ENCODE results near the gene GRK5.
"Not testable (repeated sequence)": the region's sequence is repeated elsewhere in the genome, so short reads cannot be mapped to it uniquely, and the experiment has no call there.

Gene GRK5

DNA sequence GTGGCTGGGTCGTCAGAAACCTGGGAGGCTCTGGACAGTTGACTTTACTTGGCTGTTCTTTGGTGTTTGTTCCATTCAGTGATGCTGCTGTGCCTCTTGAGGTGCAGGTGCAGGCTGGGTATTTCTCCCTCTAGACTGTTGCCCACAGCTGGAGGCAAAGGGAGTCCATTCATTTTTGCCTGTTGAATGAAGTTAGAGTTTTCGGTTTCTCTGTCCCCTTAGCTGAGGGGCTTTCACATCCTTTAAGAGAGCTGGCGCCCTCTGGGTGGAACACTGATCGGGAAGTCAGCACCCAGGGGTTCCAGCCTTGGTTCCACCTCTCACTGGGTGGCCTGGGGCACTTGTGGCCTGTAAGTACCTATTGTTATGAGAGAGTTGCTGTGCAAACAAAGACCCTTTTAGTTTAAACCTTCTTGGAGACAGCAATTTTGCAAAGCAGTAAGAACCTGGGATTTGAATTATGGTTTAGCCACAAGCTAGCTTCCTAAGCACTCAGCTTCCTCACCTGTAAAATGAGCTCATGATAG lies 67.2 kb downstream of the GRK5 start:
- no peak for DNase-seq (ENCODE audit: low spot score)

DNA sequence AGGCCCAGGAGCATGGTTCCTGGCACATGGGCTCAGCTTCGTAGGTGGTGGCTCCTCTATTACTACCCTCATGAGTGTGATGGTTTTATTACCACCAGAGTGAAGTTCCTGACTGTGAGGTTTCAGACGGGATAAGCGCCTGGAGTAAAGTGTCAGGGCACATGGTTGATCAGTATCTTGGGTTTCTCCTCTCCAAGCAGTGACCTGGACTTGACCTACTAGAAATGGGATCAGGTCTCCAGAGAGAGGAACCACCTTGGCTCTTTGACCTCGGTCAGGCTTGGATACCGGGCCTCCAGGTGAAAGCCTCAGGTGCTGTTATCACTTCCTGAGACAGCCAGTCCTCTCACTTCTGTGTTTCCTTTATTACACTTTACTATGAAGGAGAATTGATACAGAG lies 67.7 kb downstream of the GRK5 start:
- DNase-seq (ENCODE audit: low spot score) = no peak

DNA sequence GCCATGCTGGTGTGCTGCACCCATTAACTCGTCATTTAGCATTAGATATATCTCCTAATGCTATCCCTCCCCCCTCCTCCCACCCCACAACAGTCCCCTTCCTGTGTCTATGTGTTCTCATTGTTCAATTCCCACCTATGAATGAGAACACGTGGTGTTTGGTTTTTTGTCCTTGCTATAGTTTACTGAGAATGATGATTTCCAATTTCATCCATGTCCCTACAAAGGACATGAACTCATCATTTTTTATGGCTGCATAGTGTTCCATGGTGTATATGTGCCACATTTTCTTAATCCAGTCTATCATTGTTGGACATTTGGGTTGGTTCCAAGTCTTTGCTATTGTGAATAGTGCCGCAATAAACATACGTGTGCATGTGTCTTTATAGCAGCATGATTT lies 68.8 kb downstream of the GRK5 start:
- DNase-seq (ENCODE audit: low spot score) = not testable (repeated sequence)

DNA sequence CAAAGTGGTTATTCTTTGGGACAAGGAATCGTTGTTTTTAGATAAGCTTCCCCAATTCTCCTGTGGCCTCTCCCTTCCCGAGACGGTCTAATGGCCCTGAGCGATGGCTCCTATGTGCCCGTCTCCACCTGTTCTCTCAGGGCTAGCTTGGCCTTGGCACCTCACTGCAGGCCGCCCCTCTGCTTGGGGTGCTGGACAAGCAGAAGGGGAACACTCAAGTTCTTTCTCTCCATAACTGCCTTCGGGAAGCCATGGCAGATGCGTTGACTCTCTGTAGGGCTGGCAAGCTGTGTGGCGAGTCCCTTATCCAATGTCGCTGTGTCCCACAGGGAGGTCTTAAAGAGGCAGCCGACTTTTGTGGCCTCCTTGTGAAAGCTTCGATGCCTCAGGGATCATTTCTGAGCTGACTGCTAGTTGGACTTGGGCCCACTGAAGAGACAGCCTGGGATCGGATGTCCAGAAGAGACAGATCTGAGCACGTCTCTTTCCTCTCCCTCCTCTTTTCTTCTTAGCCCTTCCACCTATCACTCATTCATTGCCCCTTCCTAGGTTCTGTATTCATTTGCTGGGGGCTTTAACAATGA lies 70.8 kb downstream of the GRK5 start:
- DNase-seq (ENCODE audit: low spot score) = no peak

DNA sequence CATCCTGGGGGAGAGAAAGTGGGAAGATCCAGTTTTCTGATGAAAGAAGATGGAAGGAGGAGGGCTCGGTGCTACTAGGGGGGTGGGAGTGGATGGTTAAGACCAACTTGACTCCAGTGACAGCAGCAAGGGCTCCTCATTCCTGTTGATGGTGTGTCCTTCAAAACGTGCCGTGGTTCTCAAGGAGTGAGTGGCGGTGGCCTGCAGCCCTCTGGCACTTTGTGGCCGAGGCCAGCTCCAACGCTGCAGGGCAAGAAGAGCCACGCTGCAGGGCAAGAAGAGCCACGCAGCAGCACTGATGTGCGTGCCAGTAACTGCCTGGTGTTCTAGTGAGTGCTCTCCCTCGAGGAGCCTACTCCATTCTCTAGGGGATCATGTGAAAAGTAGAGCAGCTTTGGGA lies 72.1 kb downstream of the GRK5 start:
- DNase-seq (ENCODE audit: low spot score) = no peak

DNA sequence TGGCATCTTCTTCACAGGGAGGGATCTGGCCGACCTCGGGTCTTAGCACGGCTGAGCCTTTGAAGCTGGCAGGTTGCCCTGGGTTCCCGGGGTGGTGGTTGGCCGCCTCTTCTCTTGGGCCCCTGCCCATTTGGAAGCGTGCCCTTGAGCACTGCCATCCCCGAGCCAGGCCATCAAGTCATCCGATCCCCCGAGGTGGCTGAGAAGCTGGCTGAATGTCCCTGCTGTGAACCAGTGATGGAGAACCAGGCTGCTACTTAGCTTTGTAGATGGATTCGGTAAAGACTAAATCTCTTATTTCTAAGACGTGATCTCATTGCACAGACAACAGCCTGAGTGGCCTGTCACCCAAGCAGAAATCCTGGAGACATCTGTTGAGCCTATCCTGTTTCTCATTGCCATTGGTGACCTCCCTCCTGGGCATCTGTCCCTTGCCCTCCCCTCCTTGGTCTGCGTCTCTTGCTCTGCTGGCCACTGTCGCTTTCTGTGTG lies 74.3 kb downstream of the GRK5 start:
- no peak for DNase-seq (ENCODE audit: low spot score)

DNA sequence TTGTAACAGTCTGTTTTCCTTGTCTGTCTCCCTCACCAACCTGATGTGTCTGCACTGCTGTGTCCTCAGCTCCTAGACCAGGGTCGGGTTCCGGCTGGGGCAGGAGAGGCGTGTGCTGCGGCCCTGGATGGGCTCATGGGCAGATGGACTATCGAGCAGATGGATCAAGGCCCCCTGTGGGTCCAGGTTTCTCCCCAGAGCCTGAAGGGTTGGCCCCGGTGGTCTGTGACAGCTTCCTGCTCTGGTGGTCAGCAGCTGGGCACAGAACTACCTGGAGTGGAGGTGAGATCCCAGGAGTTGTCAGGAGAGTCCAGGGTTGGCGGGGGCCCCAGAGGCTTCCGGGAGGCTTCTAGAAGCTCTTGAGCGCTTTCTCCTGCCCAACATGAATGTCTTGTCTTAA lies 75.1 kb downstream of the GRK5 start:
- no peak for DNase-seq (ENCODE audit: low spot score)

DNA sequence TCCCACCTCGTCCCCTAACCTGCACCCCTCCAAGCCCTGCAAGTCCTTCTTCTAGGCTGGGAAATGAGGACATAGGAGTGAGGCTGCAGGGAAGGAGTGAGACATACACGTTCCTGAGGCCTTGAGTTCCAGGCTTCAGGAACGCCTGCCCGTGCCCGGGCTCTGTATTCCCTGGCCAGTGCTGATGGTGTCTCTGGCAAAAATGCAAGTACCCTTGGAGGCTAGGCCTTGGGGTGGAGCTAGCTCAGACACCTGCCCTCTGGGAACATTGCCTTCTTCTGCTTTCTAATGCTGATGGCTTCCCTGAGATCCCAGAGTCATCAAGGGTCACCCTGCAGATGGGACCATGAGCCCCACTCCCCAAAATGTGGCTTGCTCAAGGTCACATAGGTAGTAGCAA lies 76.0 kb downstream of the GRK5 start:
- no peak for DNase-seq (ENCODE audit: low spot score)

DNA sequence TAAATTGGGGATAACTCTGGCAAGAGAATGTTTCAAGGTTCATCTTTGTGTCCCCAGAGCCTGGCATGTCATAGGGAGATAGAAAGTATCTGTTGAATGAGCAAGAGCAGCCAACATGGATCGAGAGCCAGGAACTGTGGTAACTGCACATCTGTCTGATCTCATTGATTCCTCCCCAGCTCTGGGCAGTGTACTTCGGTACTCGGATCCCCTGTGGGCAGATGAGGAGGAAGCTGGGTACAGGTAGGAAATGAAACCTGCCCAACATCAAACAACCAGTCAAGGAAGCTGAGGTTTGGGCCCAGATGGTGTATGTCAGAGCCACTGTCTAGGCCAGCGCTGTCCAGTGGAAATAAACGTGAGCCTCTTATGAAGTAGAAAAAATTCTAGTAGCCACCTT lies 76.4 kb downstream of the GRK5 start:
- peak; percentile 68 for DNase-seq (ENCODE audit: low spot score)

DNA sequence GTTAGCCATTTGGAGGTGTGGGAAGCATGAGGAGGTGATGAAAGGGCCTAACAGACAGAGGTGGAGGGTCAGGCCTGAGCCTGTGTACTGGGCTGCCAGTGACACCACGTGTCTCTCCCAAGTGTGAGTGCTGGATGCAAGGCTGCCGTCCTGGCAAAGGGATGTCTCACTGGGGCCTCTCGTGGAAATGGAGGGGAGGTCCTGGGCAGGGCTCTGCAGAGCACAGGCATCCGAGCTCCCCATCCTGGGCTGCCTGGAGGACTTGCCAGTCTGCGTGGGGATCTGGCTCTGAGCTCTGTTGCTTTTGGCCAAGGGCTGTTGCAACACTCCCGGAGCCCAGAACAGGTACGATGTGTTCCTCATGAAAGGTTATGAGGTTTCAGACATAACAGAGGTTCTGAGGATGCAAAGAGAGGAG lies 77.3 kb downstream of the GRK5 start:
- DNase-seq (ENCODE audit: low spot score) = no peak

DNA sequence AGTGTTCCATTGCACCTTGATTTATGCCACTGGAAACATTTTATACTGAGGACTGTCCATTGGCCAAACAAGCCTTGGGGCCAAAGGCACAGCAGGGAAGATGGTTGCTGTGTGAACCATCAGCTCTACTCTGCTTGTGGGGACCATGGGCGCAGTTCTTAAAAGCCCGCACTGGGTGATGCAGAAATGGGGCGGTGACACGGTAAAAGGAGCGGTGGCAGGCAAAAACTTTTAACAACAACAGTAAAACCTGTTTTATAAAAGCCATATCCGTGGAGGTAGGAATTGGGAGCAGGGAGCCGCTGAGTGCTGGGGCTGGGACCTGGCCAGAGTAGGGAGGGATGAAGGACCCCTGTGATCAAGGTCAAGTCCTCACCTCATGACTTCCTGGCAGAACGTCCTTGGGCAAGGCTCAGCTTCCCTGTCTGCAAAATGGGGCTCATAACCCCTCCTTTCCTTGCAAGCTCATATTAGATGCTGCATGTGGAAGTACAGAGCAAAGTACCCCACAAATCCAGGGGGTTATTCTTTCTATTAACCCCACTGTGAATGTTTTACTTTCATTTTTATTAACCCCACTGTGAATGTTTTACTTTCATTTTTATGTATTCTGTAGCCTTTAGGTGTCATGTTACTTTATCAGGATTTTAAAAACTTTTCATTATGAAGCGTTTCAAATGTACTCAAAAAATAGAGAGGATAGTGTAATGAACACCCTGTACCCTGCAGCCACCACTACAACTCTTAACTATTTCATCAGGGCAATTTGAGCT lies 78.3 kb downstream of the GRK5 start:
- no peak for DNase-seq (ENCODE audit: low spot score)

DNA sequence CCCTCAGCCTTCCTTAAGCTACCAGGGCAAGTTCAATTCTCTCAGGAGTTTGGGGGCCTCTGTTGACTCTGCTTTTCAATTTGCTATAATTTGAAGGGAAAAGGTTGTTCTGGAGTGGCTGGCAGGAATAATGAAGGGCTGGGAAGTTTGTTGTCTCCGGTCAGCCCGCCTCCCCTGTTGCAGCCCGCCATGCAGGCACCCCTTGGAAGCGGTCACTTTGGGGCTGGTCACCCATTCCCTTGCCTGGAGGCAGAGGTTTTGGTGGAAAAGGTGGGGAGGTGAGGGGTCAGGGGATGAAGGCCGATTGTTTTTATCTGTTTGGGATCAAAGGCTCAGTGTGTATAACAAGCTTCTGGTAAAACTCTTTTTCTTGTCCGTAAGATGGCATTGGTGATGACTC lies 79.1 kb downstream of the GRK5 start:
- DNase-seq (ENCODE audit: low spot score) = no peak

DNA sequence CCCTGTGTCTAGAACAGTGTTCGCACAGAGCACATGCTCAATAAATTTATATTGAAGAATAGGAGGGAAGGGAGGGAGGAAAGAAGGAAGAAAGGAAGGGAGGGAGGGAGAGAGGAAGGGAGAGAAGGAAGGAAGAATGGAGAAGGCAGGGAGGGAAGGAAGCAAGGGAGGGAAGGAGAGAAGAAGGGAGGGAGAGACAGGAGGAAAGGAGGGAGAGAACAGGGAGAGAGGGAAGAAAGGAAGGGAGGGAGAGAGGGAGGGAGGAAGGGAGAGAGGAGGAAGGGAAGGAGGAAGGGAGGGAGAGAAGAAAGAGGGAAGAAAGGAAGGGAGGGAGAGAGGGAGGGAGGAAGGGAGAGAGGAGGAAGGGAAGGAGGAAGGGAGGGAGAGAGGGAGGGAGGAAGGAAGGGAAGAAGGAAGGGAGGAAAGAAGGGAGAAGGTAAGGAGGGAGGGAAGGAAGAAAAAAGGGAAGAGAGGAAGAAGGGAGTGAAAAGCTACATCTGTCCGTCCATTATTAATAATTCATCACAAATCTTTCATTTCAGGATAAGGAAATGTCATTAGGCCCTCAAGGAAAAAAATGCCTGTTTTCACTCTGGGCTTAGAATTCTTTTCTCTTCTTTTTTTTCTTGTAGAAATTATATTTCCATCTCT lies 79.7 kb downstream of the GRK5 start:
- DNase-seq (ENCODE audit: low spot score) = no peak

DNA sequence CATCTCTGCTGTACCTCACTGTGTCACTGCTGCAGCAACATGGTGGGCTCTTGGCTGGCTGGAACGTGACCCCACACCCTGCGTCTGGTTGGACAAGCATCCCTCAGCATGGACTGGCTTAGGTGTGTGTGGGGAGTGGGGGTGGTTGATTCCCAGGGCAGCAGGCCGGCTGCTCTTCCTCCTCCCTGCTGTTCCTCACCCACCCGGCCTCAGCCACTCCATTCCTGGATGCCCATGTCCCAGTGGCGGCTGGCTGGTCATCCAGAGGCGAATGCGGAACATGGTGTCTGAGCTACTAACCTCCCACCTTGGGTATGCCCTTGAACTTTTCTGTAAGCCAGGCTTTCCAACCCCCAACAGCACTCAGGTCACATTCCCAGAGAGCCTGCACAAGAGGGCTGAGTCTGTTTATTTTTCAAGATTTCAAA lies 81.2 kb downstream of the GRK5 start:
- no peak for DNase-seq (ENCODE audit: low spot score)

DNA sequence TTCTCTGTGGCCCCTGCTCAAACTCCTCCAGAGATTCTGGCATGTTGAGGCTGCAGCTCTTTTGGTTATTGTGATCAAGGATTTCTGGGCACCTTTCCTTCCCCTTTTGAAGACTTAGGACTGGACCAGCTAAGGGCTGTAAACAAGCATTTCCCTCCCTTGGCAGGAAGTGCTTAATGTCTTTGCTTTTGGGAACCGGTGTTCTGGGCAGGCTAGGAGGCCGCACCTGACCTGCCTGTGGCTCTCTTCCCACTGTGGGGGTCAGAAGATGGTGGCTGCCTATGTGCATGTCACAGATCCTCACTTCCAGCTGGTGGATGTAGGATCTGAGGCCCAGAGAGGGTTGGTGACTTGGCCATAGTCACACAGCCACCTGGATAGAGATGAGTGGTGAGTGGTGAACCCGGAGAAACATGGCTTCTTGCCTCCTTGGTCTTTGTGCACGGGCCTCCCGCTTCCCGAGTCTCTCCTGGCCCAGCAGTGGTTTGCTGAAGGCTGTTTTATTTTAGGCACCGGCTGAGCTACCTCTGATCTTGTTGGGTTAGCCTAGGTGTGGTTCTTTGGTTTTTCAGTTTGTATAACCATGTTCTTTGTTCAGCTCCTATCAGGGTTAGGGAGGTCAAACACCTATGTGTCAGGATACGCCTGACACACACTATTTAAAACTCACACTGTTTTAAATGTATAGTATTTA lies 82.0 kb downstream of the GRK5 start:
- DNase-seq (ENCODE audit: low spot score) = no peak

DNA sequence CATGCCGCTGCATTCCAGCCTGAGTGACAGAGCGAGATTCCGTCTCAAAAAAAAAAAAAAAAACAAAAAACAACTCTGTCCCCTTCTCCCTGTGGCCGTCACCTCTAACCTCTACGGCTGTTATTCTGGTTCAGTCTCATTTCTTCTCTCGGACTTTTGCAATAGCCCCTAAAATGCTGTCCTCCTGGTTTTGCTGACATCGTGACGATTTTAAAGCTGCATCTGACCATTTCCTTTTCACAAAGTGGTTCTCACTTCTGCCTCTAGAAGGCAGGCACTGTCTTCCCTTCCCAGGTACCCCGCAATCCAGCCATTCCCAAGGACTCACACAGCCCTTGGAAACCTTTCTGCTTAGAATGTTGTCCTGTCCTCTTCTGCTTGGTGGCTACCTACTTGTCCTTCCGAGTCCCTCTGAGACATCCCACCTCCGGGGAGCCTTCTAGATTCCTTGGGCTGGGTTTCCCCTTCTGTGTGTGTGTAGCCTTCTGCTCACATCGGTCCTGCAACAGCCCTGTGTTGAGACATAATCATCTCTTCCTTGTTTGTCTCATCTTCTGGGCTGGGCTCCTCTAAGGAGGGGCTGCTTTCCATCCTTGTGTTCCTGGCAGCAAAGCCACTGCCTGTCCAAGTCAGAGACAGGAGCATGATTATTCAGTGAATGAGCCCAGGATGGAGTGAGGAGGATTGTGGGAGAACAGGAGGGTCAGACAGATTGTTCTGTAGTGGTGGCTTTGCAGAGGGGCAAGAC lies 83.1 kb downstream of the GRK5 start:
- no peak for DNase-seq (ENCODE audit: low spot score)

DNA sequence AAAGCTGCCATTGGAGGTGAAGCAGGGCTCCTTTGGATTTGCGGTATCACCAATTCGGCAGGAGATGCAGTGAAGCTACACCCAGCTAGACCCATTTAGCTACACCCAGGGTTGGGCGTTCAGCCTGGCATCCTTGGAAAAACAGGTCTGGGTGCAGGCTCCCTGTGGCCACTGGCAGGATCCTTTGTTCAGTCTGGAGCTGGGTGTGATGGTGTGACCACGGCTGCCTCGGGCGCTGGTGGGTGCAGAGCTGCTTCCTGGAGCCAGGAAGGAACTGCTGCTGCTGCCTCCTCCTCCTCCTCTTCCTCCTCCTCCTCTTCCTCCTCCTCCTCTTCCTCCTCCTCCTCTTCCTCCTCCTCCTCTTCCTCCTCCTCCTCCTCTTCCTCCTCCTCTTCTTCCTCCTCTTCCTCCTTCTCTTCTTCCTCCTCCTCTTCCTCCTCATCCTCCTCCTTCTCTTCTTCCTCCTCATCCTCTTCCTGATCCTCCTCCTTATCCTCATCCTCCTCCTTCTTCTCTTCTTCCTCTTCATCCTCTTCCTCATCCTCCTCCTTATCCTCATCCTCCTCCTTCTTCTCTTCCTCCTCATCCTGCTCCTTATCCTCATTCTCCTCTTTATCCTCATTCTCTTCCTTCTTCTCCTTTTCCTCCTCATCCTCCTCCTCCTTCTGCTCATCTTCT lies 84.0 kb downstream of the GRK5 start:
- DNase-seq (ENCODE audit: low spot score) = no peak

DNA sequence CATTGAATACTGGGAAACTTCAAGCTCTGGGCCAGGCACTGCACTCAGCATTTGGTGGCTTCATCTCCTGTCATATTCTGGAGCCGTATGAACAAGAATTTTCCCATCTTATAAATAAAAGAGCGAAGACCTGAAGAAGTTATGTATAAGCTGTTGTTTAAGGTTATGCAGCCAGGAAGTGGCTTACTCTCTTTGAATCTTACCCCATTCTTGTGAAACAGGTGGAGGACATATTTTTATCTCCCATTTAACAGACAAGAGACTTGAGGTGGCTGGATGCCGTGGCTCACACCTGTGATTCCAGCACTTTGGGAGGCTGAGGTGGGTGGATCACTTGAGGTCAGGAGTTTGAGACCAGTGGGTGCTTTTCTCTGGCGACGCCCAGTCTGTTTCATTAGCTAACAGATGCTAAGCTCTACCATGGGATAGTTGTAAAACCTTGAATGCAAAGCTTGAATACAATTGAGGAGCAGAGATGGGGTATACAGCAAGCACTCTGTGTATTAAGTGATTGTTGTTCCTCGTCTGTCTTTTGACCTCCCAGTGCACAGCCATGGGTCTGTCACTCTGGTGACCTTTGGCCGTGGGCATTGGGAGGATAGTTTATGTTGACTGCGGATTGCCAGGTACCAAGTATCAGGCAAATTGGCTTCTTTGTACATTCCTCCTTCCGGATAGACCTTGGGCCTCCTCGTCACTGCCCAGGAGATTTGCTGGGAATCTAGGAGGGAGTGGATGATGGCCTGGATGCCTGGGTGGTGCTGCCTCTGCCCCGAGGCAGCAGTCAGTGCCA lies 85.8 kb downstream of the GRK5 start:
- no peak for DNase-seq (ENCODE audit: low spot score)

DNA sequence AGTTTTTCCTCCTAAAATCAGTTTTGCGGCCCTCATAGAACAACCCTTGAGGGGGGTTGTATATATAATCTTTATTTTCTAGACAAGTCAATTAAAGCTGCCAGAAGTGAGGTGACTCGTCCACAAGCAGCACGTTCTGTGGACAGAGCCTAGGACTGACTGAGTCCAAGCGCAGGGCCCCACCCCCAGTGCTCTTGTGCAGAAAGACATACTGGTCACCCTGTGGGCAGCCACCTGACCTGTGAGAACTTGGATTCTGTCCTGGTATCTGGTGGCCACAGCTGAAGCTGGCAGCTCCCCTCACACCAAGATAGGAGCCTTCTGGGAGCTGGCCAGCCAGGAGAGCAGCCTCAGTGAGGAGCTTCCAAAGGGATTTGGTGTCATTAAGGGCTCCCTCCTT lies 89.3 kb downstream of the GRK5 start:
- DNase-seq (ENCODE audit: low spot score) = no peak

DNA sequence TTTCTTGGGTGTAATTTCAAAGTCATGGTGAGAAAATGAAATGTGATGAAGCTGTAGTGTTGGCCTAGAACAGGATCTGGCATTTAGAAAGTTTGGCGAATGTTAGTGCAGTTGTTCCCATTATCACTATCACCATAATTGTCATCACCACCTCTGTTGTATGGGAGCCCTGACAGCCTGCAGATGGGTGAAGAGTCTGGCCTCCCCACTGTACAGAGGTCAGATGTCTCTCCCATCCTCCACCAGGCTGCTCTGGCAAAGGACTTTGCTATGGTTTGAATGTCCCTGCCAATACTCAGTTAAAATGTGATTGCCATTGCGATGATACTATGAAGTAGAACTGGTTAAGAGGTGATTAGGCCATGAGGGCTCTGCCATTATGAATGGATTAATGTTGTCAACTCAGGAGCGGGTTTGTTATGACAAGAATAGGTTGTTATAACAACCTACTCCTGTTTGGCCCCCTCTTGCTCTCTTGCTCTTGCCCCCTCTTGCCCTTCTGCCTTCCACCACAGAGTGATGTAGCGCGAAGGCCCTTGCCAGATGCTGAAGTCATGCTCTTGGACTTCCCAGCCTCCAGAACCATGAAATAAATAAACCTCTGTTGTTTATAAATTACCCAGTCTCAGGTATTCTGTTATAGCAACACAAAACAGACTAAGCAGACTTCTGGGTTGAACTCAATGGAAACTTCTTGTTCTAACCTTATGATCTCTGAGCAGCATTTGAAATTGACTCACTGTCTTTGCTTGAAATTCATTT lies 90.0 kb downstream of the GRK5 start:
- DNase-seq (ENCODE audit: low spot score) = no peak
